Thoracic aorta (tissue), 2 donors: ENCODE measurements around the gene DOK6. TPM values are rescaled to one million over a fixed set of nuclear protein-coding genes. Genes with fewer than 3 reads are reported as not detected.

Source experiments
- ATAC-seq: fragments of 150-250 bp; one replicate; pipeline ENCODE4 v1.8.0; 2017; ENCODE audit warnings: low read depth; ENCODE audit not compliant: insufficient number of reproducible peaks, low FRiP score
- DNase-seq: peaks from one replicate; pipeline ENCODE4 v3.0.0-alpha.2; 2020; ENCODE audit warnings: low spot score
- H3K27ac ChIP-seq, 2 donors: fragments of 200-600 bp; sonication (generic); 1 replicate in 1 of 2; 2 replicates in 1 of 2; pipeline ENCODE4 v1.5.1; 2016; ENCODE audit warnings: mild to moderate bottlenecking in 2 of 2, moderate library complexity in 2 of 2
- H3K27me3 ChIP-seq: fragments of 200-600 bp; sonication (generic); replicated peaks from 2 replicates; pipeline ENCODE4 v1.6.0; 2016; ENCODE audit warnings: mild to moderate bottlenecking; ENCODE audit not compliant: insufficient read depth
- H3K36me3 ChIP-seq: fragments of 200-600 bp; sonication (generic); one replicate; pipeline ENCODE4 v1.5.1; 2016
- H3K4me1 ChIP-seq, 2 donors: fragments of 200-600 bp; sonication (generic); 1 replicate in 1 of 2; 2 replicates in 1 of 2; pipeline versions ENCODE4 v1.5.1 to v1.6.0; 2016; ENCODE audit warnings: low read depth in 2 of 2, mild to moderate bottlenecking in 1 of 2; ENCODE audit not compliant: control insufficient read depth in 1 of 2
- H3K4me3 ChIP-seq: fragments of 200-600 bp; sonication (generic); 2 replicates; pipeline ENCODE4 v1.5.1; 2016; ENCODE audit warnings: mild to moderate bottlenecking
- H3K9me3 ChIP-seq: fragments of 200-600 bp; sonication (generic); 2 replicates; pipeline ENCODE4 v1.5.1; 2016
- total RNA-seq, 2 donors: library from RNA; depleted of rRNA; stranded (reverse); fragments of >200 nt; gene quantifications; one replicate each; pipeline versions ENCODE4 v1.1.0 to v1.2.3, GENCODE V29; 2016
- TF ChIP-seq, protein P1 (sequence below): fragments of 200-600 bp; sonication (generic); IDR thresholded peaks from one replicate; pipeline ENCODE4 v1.5.1; 2019; ENCODE audit warnings: antibody characterized with exemption

Gene DOK6
- total RNA-seq, 2 donors from 2014 or later = 2.0 to 2.1 TPM

DNA sequence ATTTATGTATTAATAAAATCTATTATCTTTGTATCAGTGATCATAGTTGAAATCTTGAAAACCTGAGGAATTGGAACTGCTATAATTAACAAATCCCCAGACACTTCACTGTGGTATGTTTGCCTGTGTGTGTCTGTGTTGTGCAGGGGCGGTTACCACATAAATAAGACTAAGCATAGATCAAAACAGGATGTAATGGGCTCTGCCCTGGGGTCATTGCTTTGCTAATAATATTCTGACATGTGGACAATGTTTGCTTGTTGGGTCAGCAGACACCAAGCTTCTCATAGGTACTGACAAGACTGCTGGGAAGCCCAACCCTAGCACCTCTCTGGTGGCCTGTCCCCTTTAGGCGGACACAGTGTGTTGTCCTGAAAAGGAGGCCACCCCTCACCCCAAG, 35.8 kb upstream of the DOK6 start:
- Histone ChIP-seq H3K27me3 (no peaks in the 10 kb centered on the region), H3K36me3 (no peaks in the 10 kb centered on the region), H3K27ac (no peak overlapping the region), H3K4me3 (no peak overlapping the region), H3K4me1 (no peaks in the 10 kb centered on the region), H3K9me3 (peaks cover 4% of the 10 kb centered on the region)
- no peak for DNase-seq
- no peak for ATAC-seq
- TF ChIP-seq, protein P1, sequence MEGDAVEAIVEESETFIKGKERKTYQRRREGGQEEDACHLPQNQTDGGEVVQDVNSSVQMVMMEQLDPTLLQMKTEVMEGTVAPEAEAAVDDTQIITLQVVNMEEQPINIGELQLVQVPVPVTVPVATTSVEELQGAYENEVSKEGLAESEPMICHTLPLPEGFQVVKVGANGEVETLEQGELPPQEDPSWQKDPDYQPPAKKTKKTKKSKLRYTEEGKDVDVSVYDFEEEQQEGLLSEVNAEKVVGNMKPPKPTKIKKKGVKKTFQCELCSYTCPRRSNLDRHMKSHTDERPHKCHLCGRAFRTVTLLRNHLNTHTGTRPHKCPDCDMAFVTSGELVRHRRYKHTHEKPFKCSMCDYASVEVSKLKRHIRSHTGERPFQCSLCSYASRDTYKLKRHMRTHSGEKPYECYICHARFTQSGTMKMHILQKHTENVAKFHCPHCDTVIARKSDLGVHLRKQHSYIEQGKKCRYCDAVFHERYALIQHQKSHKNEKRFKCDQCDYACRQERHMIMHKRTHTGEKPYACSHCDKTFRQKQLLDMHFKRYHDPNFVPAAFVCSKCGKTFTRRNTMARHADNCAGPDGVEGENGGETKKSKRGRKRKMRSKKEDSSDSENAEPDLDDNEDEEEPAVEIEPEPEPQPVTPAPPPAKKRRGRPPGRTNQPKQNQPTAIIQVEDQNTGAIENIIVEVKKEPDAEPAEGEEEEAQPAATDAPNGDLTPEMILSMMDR = no peak

DNA sequence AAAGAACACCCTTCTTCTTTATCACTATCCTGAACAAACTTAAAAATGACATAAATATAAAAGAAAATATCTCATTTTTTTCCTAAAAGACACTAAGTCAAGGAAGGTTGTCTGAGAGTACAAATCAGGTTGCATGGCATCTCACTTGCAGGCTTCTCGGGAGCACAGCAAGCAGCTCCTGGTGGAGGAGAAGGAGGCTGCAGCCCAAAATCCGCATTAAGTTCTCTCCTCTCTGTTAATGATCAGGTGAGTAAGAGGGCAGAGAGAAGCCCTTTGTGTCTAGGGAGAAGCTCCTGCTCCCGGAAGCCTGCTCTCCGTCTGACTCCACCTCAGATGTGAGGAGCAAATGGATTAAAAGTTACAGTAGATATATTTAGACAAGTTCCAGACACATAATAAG, 35.0 kb upstream of the DOK6 start:
- H3K4me3 ChIP-seq = no peak overlapping the region
- H3K36me3 ChIP-seq = no peaks in the 10 kb centered on the region
- TF ChIP-seq, protein P1 = no peak
- H3K9me3 ChIP-seq = no peaks in the 10 kb centered on the region
- DNase-seq (no peak), ATAC-seq (no peak)
- H3K27ac ChIP-seq = no peak overlapping the region
- no peaks in the 10 kb centered on the region for H3K4me1 ChIP-seq
- H3K27me3 ChIP-seq = no peaks in the 10 kb centered on the region

DNA sequence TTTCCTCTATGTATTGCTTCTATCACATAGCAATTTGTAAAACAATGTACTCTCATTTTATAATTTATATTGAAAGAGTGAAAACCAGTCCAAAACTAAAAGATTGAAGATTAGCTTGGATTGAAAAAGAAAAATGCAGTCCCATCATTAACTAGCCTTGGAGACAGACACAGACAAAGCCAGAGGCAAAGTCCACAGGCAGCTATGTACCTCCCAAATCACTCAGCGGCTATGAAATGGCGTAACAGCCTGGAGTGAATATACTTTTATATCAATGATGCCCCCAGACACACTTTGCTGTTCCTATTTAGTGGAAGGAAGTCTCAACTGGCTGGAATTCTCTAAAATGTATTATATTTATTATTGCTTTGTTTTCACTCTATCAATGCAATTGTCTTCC, 33.6 kb upstream of the DOK6 start:
- Histone ChIP-seq H3K9me3 (no peaks in the 10 kb centered on the region), H3K27me3 (no peaks in the 10 kb centered on the region), H3K4me1 (no peaks in the 10 kb centered on the region), H3K27ac (no peak overlapping the region), H3K36me3 (no peaks in the 10 kb centered on the region), H3K4me3 (no peak overlapping the region)
- TF ChIP-seq, protein P1 = no peak
- DNase-seq (no peak), ATAC-seq (no peak)

DNA sequence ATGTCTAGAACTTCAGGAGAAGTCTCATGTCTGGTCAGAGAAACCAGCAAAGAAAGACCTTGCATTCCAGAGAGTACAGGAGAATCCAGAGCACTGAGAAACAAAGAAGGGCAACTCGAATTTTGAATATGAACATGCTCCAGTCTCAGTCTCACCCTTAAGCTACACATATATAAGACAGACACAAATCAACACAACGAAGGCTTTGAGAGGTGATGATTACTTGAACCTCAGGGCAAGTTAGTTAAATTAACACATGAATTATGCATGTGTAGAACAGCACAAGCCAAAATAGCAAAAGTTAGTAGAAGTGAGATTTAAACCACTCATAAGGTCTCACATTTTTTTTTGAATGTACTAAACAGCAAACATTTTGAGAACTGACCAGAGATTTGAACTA, 29.0 kb upstream of the DOK6 start:
- Histone ChIP-seq H3K9me3 (no peaks in the 10 kb centered on the region), H3K27ac (no peak overlapping the region), H3K36me3 (no peaks in the 10 kb centered on the region), H3K27me3 (no peaks in the 10 kb centered on the region), H3K4me3 (no peak overlapping the region), H3K4me1 (no peaks in the 10 kb centered on the region)
- TF ChIP-seq, protein P1 = no peak
- no peak for DNase-seq
- ATAC-seq = no peak

DNA sequence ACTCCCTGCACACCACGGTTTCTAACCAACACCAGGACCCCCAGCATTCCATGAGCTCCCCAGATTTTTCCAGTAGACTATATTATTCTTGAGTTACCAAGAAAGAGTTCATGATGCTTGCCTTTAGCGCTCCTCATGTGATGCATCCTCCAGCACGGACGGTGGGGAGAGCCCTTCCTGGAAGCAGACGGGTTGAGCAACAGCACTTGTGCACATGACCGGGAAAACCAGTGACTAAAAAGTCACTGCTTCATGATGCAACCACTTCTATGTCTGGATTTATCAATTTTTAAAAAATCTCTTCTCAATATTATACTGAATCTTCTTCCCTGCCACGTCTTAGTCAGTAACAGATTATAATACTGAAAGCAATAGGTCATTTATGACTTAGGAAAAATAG, 20.4 kb upstream of the DOK6 start:
- H3K4me1 ChIP-seq = no peaks in the 10 kb centered on the region
- ATAC-seq (no peak), DNase-seq (no peak)
- no peak overlapping the region for H3K4me3 ChIP-seq
- TF ChIP-seq, protein P1 = no peak
- no peaks in the 10 kb centered on the region for H3K27me3 ChIP-seq
- no peak overlapping the region for H3K27ac ChIP-seq
- H3K9me3 ChIP-seq = no peaks in the 10 kb centered on the region
- no peaks in the 10 kb centered on the region for H3K36me3 ChIP-seq
